Central memory CD8-positive, alpha-beta T cell (primary cell): ENCODE data around the gene MRPL38.
"Not testable (repeated sequence)": the region's sequence is repeated elsewhere in the genome, so short reads cannot be mapped to it uniquely, and the experiment has no call there.

Source experiments
- ATAC-seq: fragments of 150-1000 bp; cut with Tn5 transposase; replicated peaks from 2 replicates; pipeline ENCODE4 v1.10.0; 2022; ENCODE audit warnings: mild to moderate bottlenecking, moderate FRiP score, moderate number of reproducible peaks; ENCODE audit not compliant: poor library complexity, severe bottlenecking; ENCODE audit errors: extremely low read depth
- DNase-seq, 2 donors: peaks; one replicate each; pipeline ENCODE4 v3.0.0; 2021; ENCODE audit warnings: low spot score in 2 of 2
- H3K27ac Mint-ChIP-seq: one replicate; pipeline ENCODE4 v1.8.0; 2022; ENCODE audit warnings: low read depth, mild to moderate bottlenecking, moderate library complexity, mixed read lengths
- H3K27me3 Mint-ChIP-seq: one replicate; pipeline ENCODE4 v1.8.0; 2022; ENCODE audit warnings: mixed read lengths
- H3K36me3 Mint-ChIP-seq: one replicate; pipeline ENCODE4 v1.8.0; 2022; ENCODE audit warnings: mild to moderate bottlenecking, moderate library complexity, mixed read lengths; ENCODE audit not compliant: insufficient read depth
- H3K4me1 Mint-ChIP-seq: one replicate; pipeline ENCODE4 v1.8.0; 2022; ENCODE audit warnings: mixed read lengths
- H3K4me3 Mint-ChIP-seq: one replicate; pipeline ENCODE4 v1.8.0; 2022; ENCODE audit warnings: mild to moderate bottlenecking, moderate library complexity, mixed read lengths
- H3K9me3 Mint-ChIP-seq: one replicate; pipeline ENCODE4 v1.8.0; 2022; ENCODE audit warnings: mixed read lengths

Gene MRPL38

DNA sequence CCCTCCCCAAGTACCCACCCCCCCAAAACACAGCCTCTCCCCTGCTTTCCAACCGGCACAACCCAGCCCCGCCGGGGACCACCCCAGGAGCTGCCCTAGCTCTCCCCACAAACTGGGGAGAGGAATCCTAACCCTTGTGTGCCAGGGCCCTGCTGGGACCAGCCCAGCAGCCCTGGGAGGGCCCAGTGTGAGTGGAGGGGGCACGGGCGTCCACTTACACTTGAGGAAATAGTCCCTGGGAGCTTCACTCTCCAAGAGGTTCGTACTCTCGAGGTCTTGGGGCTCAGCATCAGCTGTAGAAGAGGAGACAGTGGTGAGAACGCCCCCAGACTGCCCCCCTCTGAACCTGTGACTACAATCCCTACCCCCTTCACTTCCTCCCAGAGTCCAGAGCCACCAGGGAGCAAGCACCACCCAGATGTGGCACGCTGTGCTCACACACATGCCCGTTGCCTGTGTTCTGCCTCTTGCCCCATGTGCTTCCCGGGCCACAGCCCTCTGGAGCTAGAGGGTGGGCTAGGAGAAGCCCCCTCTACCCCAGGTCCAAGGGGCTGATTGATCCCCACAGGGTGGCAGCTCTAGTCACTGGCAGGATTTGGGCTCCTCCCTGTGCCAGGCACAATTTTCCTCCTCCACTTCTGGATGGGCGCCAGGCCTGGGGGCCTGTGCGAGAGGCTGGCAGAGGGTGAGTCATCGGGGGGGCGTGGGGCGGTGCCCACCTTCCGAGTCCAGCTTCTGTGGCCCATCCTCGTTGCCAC lies 29.3 kb downstream of the MRPL38 start:
- Mint-ChIP-seq H3K27me3 (no peaks in the 10 kb centered on the region), H3K9me3 (no peaks in the 10 kb centered on the region), H3K27ac (peak overlapping the region; percentile 81), H3K4me3 (peak overlapping the region; percentile 87), H3K4me1 (peaks cover 24% of the 10 kb centered on the region), H3K36me3 (peaks cover 3% of the 10 kb centered on the region)
- ATAC-seq (no peak), DNase-seq (no peak)

DNA sequence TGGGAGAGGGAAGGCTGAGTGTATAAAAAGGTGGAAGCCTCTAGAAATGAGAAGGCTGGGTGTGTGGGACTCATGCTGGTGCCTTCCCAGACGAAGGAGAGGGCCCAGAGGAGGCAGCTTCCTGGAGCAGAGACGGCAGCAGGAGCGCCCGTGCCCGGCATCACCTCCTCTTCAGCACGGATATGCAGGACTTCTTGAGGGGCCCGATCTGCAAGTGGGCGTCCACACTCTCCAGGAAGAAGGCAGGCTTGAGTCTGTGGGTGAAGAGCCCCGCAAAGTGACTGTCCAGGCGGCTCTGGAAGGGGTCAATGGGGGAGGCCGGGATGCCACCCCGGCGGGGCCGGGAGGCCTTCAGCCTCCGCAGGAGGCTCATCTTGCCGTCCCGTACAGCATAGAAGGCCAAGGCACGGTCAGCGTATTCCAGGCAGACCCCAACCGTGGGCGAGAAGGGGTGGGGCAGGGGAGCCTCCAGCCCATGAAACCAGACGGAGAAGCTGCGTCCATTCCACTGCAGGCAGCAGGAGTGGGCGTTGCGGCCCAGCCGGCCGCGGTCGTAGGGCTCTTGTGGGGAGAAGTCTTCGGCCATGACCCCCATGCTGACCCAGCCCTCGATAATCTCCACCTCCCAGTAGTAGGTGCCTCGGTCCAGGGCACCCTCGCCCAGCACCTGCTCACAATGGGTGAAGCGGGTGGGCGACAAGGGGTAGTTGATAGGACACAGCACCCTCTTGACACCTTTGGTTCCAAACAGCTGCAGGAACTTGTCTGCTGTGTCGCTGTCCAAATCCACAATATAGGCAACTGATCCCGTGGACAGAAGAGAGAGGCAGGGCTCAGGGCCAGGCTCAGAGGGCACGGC lies 30.1 kb downstream of the MRPL38 start:
- Mint-ChIP-seq H3K27ac (no peak overlapping the region), H3K9me3 (no peaks in the 10 kb centered on the region), H3K27me3 (no peaks in the 10 kb centered on the region), H3K36me3 (peaks cover 3% of the 10 kb centered on the region), H3K4me3 (no peak overlapping the region), H3K4me1 (peaks cover 24% of the 10 kb centered on the region)
- no peak for ATAC-seq
- no peak for DNase-seq

DNA sequence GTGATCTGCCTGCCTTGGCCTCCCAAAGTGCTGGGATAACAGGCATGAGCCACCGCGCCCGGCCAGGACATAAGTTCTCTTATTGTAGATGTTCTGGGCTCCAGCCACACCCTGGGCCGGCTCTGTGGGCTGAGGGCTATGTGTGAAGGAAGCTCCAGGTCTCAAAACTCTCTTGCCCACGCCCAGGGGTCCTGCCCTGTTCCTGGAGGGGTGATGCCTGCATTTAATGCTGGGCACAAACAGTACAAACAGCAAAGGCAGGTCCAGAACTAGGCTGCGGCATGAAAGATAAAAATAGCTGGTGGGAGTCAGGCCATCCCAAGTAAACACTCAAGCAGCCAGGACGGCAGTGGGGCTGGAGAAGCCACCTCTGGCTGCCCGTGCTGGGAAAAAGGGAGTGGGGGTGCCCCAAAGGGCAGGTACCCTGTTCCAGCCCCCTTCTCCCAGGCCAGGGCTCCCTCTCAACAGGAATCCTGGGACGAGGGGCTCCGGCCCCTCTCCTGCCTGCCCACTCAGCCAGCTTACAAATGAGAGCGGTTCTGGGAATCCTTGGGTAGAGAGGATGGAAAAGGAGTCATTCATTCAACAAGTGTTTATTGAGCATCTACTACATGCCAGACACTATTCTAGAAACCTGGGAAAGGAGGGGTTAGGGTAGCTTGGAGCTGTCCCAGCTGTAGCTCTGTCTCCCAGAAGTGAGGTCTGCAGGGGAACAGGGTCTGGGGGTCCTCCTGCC lies 30.9 kb downstream of the MRPL38 start:
- peaks cover 24% of the 10 kb centered on the region for H3K4me1 Mint-ChIP-seq
- ATAC-seq (no peak), DNase-seq (no peak)
- no peaks in the 10 kb centered on the region for H3K27me3 Mint-ChIP-seq
- peaks cover 3% of the 10 kb centered on the region for H3K36me3 Mint-ChIP-seq
- no peak overlapping the region for H3K27ac Mint-ChIP-seq
- no peak overlapping the region for H3K4me3 Mint-ChIP-seq
- H3K9me3 Mint-ChIP-seq, result no peaks in the 10 kb centered on the region

DNA sequence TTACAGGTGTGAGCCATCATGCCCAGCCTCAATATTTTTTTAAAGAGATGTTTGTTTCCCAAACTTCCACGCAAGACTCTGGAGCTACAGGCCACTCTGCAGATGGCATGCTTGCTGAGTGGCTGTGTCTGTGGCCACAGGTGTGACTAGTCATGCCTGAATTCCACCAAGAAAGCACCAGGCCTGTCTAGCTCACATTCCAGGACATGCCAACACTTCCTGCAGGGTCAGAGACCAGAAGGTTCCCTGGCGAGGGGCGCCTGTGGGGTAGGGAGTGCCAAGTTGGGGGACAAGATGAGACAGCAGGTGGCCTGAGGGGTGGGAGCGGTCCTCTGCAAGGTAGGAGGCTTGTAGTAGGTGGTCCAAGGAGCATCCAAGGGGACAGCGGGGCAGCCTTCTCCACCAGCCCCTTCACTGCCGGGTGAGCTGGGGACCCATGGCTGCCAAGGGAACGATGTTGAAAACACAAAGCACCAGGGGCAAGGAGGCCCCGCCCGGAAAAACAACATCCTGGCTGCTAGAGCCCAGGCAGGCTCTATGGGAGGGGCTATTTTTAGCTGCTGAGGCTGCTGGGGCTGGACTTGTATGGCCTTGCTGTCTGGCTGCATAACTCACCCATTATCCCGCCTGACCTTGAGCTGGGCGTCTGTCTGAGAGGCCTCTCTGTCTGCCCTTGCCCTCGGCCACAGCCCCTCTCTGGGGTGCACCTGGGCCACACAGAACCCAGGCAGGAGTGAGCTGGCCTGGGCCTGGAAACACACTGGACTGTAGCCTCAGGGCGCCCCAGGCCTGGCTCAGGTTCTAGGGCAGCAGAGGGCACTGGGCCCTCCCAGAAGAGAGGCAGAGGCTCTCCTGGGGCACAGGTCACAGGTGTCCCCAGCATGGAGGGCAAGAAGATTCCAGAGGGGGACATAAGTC lies 32.0 kb downstream of the MRPL38 start:
- Mint-ChIP-seq H3K27me3 (no peaks in the 10 kb centered on the region), H3K9me3 (no peaks in the 10 kb centered on the region), H3K4me3 (no peak overlapping the region), H3K27ac (peak overlapping the region; percentile 64), H3K4me1 (peaks cover 21% of the 10 kb centered on the region), H3K36me3 (peaks cover 2% of the 10 kb centered on the region)
- peak; percentile 35 to 49 for DNase-seq
- ATAC-seq, result peak; percentile 53

DNA sequence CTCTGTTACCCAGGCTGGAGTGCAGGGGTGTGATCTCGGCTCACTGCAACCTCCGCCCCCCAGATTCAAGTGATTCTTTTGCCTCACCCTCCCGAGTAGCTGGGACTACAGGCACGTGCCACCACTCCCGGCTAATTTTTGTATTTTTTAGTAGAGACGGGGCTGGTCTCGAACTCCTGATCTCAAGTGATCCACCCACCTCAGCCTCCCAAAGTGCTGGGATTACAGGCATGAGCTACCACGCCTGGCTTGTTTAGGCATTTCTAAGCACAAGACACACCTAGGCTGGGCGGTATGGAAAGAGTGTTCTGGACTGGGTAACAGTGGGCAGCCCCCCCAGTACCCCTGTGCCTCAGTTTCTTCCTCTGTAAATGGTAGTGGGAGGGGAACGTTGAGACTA lies 34.5 kb downstream of the MRPL38 start:
- not testable (repeated sequence) for ATAC-seq, H3K4me3 Mint-ChIP-seq, DNase-seq, H3K9me3 Mint-ChIP-seq, H3K27me3 Mint-ChIP-seq, H3K36me3 Mint-ChIP-seq, H3K27ac Mint-ChIP-seq
- H3K4me1 Mint-ChIP-seq, result peaks cover 10% of the 10 kb centered on the region

DNA sequence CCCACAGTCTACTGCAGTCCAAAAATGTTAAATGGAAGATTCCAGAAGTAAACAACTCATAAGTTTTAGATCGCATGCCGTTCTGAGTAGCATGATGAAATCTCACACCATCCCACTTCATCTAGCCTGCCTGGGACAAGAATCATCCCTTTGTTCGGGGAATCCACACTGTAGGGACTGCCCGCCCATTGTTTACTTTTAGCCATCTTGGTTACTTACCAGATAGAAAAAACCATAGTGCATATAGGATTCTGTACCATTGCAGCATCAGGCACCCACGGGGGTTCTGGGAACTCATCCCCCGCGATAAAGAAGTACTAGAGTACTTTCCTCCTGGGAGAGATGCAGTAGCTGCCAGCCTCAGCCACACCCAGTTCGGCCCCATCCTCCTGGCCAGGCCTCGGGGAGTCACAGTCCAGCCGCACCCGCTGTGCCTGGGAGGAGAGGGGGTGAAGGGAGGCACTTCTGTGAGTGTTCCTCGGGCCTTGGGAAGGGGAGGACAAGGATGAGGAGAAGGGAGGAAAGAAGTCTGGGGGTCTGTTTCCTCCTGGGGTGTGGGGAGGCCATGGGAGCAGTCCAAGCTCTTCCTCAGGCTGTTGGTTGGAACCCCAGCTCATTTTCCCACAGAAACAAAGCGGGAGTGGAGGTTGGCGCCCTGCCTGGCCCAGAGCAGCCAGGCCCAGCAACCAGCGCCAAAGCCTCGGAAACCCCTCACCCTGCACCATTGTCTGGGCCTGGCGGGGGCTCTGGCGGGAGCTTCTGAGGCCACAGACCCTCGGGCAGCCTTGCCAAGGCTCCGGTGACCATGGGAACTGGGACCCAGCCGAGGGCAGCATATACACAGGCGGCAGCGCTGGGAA lies 35.2 kb downstream of the MRPL38 start:
- Mint-ChIP-seq H3K9me3 (no peaks in the 10 kb centered on the region), H3K27me3 (no peaks in the 10 kb centered on the region), H3K4me1 (peaks cover 17% of the 10 kb centered on the region), H3K36me3 (peaks cover 2% of the 10 kb centered on the region), H3K4me3 (no peak overlapping the region), H3K27ac (no peak overlapping the region)
- no peak for DNase-seq
- no peak for ATAC-seq

DNA sequence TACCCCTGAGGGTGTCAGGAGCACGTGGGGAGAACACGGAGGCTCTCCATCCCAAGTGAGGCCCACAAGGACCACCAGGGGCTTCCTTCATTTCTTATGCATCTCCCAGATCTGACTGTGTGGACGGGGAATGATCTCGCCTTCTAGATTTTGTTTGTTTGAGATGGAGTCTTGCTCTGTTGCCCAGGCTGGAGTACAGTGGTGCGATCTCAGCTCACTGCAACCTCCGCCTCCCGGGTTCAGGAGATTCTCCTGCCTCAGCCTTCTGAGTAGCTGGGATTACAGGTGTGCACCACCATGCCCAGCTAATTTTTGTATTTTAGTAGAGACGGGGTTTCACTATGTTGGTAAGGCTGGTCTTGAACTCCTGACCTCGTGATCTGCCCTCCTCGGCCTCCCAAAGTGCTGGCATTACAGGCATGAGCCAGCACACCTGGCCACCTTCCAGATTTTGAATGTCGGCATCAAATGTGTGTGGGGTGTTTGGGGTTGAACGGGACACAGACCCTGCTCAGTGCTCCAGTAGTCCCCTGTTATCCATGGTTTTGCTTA lies 35.9 kb downstream of the MRPL38 start:
- not testable (repeated sequence) for H3K36me3 Mint-ChIP-seq, H3K9me3 Mint-ChIP-seq, DNase-seq, H3K27ac Mint-ChIP-seq, H3K4me3 Mint-ChIP-seq, H3K27me3 Mint-ChIP-seq, ATAC-seq
- peaks cover 23% of the 10 kb centered on the region for H3K4me1 Mint-ChIP-seq

DNA sequence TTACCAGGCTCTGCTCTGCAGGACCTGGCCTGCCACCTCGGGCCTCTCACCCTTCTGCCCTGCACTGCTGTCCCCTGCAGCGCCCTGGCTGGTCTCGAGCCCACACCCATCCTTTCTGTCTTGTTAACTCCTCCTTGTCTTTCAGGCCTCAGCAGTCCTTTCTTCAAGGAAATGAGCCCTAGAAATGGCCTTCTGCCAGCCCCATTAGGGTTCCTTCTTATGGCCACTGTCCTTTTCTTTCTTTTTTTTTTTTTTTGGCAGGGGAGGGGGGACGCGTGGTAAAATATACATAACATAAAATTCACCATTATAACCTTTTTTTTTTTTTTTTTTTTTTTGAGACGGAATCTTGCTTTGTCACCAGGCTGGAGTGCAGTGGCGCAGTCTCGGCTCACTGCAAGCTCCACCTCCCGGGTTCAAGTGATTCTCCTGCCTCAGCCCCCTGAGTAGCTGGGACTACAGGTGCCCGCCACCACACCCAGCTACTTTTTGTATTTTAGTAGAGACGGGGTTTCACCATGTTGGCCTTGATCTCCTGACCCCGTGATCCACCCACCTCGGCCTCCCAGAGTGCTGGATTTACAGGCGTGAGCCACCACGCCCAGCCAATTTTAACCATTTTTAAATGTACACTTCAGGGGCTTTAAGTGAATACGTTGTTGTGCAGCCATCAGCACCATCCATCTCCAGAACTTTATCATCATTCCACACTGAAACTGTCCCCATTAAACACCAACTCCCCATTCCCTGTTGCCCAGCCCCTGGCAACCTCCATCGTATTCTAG lies 39.1 kb downstream of the MRPL38 start:
- not testable (repeated sequence) for H3K27me3 Mint-ChIP-seq, H3K36me3 Mint-ChIP-seq, H3K9me3 Mint-ChIP-seq, ATAC-seq, DNase-seq
- Mint-ChIP-seq H3K4me1 (peaks cover 23% of the 10 kb centered on the region), H3K27ac (peak overlapping the region; percentile 83), H3K4me3 (peak overlapping the region; percentile 66)

DNA sequence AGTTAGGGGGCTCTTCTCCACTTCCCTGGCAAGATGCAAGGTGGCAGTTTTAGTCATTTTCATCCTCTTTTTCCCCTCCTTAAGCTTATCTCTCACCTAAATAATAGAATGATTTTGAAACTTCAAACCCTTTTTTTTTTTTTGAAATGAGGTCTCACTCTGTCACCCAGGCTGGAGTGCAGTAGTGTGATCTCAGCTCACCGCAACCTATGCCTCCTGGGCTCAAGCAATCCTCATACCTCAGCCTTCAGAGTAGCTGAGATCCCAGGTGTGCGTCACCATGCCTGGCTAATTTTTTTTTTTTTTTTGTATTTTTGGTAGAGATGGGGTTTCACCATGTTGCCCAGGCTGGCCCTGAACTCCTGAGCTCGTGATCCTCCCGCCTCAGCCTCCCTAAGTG lies 39.8 kb downstream of the MRPL38 start:
- not testable (repeated sequence) for H3K27me3 Mint-ChIP-seq, H3K36me3 Mint-ChIP-seq, H3K9me3 Mint-ChIP-seq
- peak; percentile 85 for ATAC-seq
- H3K4me1 Mint-ChIP-seq, result peaks cover 23% of the 10 kb centered on the region
- peak overlapping the region; percentile 66 for H3K4me3 Mint-ChIP-seq
- H3K27ac Mint-ChIP-seq, result peak overlapping the region; percentile 83
- peak in 1 of 2 donors; percentile 31 for DNase-seq

DNA sequence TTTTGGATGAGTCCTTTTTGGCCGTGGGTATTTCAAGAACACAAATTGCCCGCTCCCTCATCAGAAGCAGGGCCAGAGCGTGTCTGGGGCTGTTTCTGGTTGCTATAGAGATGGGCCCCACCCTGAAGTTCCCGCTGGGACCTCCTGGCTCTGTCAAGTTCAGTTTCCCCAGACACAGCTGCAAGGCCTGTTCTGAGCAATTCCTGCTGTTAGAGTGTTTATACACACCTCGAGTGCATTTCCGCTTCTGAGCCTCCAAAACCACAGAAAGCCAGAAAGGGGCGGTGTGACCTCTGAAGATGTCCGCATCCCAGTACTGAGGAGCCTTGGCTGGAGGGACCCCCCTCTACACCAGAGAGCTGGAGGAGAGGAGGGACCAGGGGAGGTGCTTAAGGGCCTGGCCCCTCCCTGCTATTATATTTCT lies 40.2 kb downstream of the MRPL38 start:
- ATAC-seq (peak; percentile 74), DNase-seq (peak in 1 of 2 donors; percentile 54)
- Mint-ChIP-seq H3K4me1 (peaks cover 23% of the 10 kb centered on the region), H3K27ac (peak overlapping the region; percentile 83), H3K27me3 (no peaks in the 10 kb centered on the region), H3K4me3 (peak overlapping the region; percentile 66), H3K36me3 (peaks cover 2% of the 10 kb centered on the region), H3K9me3 (no peaks in the 10 kb centered on the region)
